ENCODE results near the gene KRT86.

DNA sequence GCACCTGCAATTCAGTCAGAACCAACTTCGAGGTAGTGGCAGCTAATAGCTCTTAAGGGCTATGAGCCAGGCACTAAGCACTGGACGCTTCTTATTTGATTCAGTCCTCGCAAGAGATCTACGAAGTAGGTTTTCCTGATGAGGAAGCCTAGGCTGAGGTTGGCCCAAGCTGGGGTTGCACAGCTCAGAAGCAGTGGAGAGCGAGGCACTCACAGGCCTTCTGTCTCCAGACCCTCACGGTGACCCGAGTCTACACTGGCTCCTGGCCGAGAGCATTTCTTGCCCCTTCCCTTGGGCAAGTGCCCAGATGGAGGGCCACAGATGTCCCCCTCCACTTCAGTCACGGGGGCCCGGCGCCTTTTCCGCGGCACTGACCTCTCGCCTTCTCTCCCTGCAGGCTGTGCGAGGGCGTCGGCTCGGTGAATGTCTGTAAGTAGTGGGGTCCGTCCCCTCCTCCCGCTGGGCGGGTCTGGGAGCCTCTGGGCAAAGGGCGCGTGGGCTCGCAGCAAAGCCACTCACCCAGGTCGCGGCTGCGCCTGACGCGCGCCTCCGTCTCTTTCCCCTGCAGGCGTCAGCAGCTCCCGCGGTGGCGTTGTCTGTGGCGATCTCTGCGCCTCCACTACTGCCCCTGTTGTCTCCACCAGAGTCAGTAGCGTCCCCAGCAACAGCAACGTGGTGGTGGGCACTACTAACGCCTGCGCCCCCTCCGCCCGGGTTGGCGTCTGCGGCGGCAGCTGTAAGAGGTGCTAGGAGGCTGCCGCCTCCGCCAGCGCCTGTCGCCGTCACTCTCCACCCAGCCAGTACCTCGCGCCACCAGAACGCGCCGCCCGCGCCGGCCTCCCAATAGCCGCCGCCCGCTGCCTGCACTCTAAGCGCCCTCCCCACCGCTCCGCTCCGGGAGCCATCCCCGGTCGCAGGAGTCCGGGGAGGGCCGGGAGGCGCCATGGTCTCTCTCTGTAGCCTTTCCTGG is 33.7 kb downstream of the KRT86 start:
- no peak for TF ChIP-seq EZH2 (IDR thresholded peaks at IDR 0.05; ENCODE audit: borderline replicate concordance, insufficient read depth, low read depth, low read length, poor library complexity, severe bottlenecking)
- TF ChIP-seq, protein P1, sequence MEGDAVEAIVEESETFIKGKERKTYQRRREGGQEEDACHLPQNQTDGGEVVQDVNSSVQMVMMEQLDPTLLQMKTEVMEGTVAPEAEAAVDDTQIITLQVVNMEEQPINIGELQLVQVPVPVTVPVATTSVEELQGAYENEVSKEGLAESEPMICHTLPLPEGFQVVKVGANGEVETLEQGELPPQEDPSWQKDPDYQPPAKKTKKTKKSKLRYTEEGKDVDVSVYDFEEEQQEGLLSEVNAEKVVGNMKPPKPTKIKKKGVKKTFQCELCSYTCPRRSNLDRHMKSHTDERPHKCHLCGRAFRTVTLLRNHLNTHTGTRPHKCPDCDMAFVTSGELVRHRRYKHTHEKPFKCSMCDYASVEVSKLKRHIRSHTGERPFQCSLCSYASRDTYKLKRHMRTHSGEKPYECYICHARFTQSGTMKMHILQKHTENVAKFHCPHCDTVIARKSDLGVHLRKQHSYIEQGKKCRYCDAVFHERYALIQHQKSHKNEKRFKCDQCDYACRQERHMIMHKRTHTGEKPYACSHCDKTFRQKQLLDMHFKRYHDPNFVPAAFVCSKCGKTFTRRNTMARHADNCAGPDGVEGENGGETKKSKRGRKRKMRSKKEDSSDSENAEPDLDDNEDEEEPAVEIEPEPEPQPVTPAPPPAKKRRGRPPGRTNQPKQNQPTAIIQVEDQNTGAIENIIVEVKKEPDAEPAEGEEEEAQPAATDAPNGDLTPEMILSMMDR (IDR thresholded peaks at IDR 0.05) = no peak
